ENCODE data around the gene CFAP61.

CFAP61 gene

DNA sequence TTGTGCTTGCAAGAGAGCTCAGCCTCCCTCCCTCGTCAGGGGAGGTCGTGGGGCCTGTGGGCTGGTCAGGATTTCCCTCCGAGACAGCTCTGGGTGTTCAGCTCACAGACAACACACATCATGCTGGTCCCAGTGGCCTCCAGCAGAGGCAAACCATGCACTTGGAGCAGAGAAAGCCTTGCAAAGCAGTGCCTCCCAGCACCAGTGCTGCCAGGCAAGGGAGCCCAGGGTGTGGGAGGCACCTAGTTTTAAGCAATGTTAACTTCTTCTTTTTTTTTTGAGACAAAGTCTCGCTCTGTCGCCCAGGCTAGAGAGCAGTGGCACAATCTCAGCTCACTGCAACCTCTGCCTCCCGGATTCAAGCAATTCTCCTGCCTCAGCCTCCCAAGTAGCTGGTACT lies 281.5 kb downstream of the CFAP61 start:
- TF ChIP-seq, protein P1, sequence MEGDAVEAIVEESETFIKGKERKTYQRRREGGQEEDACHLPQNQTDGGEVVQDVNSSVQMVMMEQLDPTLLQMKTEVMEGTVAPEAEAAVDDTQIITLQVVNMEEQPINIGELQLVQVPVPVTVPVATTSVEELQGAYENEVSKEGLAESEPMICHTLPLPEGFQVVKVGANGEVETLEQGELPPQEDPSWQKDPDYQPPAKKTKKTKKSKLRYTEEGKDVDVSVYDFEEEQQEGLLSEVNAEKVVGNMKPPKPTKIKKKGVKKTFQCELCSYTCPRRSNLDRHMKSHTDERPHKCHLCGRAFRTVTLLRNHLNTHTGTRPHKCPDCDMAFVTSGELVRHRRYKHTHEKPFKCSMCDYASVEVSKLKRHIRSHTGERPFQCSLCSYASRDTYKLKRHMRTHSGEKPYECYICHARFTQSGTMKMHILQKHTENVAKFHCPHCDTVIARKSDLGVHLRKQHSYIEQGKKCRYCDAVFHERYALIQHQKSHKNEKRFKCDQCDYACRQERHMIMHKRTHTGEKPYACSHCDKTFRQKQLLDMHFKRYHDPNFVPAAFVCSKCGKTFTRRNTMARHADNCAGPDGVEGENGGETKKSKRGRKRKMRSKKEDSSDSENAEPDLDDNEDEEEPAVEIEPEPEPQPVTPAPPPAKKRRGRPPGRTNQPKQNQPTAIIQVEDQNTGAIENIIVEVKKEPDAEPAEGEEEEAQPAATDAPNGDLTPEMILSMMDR (IDR thresholded peaks at IDR 0.05; ENCODE audit: borderline replicate concordance, insufficient read depth, low read depth, low read length), result no peak
- H3K4me3 ChIP-seq (ENCODE audit: low read depth, low read length), result no peak overlapping the region

GRCh38 chr20:20334489-20334888 lies 282.2 kb downstream of the CFAP61 start:
- no peak overlapping the region for H3K4me3 ChIP-seq (ENCODE audit: low read depth, low read length)
- TF ChIP-seq, protein P1 (IDR thresholded peaks at IDR 0.05; ENCODE audit: borderline replicate concordance, insufficient read depth, low read depth, low read length), result no peak

DNA sequence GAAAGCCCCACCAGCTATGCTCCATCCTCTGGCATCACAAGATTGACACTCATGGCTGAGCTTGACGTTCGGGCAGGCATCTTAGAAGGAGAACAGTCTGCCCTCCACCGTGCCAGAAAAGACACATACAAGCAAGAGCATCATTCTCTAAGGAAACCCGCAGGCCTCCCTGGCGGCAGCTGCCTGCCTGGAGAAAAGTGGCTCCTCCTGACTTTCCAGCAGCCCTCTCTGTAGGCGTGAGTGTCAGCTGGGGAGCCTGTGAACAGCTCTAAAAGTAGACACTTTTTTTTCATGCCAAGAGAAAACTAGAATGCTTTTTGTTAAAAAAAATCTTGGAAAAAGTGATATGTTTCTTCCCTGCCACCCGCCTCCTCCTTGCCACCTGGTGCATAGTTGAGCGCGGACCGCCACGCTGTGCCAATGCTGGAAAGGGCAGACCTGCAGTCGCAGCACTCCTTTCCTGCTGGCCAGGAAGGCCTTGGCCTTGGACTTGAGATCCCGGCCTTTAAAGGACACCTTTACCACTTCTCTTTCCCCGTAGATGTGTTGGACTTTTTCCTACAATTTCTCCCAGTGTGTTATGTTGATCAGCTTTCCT lies 285.9 kb downstream of the CFAP61 start:
- no peak overlapping the region for H3K4me3 ChIP-seq (ENCODE audit: low read depth, low read length)
- TF ChIP-seq, protein P1 (IDR thresholded peaks at IDR 0.05; ENCODE audit: borderline replicate concordance, insufficient read depth, low read depth, low read length), result no peak

DNA sequence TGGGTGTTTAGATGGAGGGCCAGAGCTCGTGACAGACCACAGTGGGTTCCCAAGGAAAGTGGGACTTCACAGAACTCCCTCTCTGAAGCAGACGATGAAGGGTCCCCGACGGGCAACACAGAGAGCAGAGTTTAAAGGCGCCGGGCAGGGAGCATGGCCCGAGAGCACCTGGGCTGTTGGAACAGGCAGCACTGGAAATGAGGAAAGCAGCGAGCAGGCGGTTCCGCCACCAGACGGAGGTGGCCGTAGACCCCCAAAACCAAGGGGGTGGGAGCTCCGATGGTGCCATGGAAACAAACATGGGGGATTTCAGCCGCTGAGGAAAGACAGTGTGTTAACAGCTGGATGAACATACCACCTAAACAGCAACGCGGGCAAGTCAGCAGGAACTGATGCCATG lies 288.1 kb downstream of the CFAP61 start:
- no peak overlapping the region for H3K4me3 ChIP-seq (ENCODE audit: low read depth, low read length)
- TF ChIP-seq, protein P1 (IDR thresholded peaks at IDR 0.05; ENCODE audit: borderline replicate concordance, insufficient read depth, low read depth, low read length), result no peak

- TF ChIP-seq, protein P1 (IDR thresholded peaks at IDR 0.05; ENCODE audit: borderline replicate concordance, insufficient read depth, low read depth, low read length), result no peak
- H3K4me3 ChIP-seq (ENCODE audit: low read depth, low read length), result no peak overlapping the region
Measured at GRCh38 chr20:20341371-20341770, 289.0 kb downstream of the CFAP61 start.

DNA sequence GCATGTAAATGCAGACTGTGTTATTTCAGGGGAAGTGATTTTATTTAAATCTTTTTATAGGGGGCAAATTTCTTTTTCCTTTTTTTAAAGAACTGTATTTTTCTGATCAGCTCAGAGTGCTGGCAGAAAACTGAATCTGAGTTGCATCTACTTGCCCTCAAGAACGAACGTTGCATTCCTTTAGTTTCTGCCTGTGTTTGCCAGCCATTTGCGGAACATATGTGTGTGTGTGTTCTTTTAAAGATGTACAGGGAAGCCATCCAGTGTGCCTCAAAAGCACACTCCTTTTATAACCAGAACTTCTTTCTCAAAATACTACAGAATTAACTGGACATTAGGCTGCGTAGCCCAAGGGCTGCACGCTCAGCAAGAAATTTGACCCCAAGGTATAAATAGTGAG lies 289.7 kb downstream of the CFAP61 start:
- no peak overlapping the region for H3K4me3 ChIP-seq (ENCODE audit: low read depth, low read length)
- TF ChIP-seq, protein P1 (IDR thresholded peaks at IDR 0.05; ENCODE audit: borderline replicate concordance, insufficient read depth, low read depth, low read length), result no peak

DNA sequence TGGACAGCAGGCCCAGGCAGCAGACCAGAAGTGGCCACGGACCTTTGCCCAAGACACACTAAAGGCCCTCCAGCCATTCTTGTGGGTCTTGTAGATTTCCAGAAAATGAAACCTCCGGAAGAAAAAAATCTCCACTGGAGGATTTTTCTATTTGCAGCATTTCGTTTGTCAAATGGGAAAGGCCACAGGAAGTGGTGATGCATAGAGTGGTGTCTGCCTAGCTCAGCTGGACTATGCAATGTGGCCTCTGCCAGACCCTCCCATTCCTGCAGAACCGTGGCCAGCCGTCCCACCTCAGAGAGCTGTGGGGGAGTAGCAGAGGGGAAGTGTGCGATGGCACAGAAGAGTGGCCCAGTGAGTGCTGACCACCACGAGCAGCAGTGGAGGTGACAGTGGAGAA lies 291.6 kb downstream of the CFAP61 start:
- TF ChIP-seq, protein P1 (IDR thresholded peaks at IDR 0.05; ENCODE audit: borderline replicate concordance, insufficient read depth, low read depth, low read length), result no peak
- H3K4me3 ChIP-seq (ENCODE audit: low read depth, low read length), result no peak overlapping the region
